NOMO-1 treated with dmso at 0.1 percent for 144 hours (cell line): ENCODE measurements around the gene MIDN.
"Not testable (repeated sequence)": the region's sequence is repeated elsewhere in the genome, so short reads cannot be mapped to it uniquely, and the experiment has no call there.

ENCODE experiments used
- DNase-seq: peaks from one replicate; lab custom pipeline; 2025; ENCODE audit not compliant: unreplicated experiment; lab: John Stamatoyannopoulos, UW

Gene MIDN

DNA sequence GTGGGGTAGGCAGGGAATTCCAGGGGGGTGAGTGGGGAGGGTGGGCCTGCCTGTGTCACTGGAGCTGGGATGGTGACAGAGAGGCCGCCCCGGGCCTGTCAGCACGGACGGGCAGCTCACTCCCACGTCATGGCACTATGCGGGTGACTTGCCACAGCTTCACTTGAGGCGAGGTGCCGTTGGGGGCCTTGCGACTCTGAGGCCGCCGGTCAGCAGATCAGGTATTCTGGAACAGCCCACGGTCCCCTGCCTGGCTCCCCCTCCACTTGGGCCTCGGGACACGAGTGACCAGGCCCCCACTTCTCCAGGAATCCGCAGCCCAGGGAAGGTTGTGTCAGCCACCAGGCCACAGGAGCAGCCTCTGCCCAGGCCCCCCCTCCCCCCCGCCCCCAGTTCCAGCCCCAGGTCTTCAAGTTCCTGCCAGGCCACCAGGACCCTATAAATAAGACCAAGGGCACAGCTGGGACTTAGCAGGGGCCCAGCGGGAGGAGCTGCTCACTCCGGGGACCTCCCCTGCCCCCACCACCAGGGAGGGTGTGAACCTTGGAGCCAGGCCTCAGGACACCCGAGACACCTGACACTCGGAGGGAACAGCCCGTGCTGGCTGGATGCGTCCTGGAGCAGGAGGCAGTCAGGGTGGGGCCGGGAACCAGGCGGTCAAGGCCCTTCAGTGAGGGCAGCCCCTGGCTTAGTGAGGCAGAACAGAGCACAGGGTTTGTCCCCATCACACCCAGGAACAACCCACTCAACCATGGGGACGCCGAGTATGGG is 2.7 kb upstream of the MIDN start:
- DNase-seq = no peak

DNA sequence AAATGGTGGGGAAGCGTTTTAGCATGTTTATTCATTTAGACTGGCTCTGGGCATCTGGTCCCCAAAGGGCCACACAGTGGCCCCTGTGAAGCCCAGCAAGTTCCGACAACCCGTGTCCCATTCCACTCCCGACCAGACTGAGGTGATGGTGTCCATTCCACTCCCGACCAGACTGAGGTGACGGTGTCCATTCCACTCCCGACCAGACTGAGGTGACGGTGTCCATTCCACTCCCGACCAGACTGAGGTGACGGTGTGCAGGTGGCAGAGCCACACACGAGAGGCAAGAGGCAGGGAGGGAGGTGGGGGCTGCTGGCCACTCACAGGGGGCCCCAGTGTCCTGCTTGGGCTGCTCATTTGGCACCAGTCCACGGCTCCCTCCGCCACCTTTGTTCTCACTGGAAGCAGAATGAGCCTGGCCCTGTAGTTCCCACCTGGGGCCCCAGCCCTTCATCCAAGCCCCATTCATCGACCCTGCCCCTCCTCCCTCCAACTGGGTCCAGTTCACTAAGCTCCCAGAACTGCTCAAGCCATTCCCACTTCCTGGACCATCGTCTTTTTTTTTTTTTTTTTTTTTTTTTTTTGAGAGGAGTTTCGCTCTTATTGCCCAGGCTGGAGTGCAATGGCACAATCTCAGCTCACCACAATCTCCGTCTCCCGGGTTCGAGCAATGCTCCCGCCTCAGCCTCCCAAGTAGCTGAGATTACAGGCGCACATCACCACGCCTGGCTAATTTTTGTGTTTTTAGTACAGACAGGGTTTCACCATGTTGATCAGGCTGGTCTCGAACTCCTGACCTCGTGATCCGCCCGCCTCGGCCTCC is 1.9 kb upstream of the MIDN start:
- DNase-seq = not testable (repeated sequence)

DNA sequence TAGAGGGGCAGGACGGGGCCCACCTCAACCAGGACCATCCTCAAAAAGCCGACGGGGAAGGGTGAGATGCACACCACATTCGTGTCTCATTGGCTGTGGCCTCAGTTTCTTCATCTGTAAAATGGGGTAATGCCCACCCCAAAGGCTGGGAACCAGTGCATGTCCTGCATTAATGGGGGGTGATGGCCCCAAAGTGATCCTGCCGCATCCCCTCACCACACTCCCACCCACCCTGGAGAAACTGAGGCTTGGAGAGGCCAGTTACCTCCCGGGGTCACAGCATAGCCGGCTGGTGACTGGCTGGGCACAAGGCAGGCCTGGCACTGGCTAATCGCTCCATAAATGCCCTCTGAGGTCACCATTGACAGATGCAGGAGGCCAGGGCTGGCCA is 640 bp upstream of the MIDN start:
- DNase-seq = no peak

DNA sequence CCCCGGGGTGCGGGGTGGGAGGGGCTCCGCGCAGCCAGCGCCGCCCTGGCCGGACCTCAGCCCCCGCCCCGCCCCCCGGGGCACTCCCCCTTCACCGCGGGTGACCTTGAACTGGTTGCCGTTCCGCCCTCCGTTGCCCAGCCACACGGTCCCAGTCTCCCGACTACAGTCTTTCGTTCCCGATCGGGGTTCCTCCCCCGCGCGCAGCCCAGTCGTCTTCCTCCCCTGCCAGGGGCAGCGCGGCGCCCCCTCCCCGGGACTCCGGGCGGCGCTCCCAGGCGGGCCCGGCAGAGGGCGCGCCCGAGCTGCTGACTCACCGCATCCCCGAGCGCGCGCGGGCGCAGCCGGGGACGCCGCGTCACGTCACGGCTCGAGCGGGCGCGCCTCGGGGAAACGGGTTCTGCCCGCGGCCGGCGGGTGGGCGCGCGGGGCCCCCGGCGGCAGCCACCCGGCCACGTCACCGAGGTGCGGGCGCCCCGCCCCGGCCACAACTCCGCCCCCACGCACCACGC is 459 bp downstream of the MIDN start:
- peak; percentile 82 for DNase-seq

DNA sequence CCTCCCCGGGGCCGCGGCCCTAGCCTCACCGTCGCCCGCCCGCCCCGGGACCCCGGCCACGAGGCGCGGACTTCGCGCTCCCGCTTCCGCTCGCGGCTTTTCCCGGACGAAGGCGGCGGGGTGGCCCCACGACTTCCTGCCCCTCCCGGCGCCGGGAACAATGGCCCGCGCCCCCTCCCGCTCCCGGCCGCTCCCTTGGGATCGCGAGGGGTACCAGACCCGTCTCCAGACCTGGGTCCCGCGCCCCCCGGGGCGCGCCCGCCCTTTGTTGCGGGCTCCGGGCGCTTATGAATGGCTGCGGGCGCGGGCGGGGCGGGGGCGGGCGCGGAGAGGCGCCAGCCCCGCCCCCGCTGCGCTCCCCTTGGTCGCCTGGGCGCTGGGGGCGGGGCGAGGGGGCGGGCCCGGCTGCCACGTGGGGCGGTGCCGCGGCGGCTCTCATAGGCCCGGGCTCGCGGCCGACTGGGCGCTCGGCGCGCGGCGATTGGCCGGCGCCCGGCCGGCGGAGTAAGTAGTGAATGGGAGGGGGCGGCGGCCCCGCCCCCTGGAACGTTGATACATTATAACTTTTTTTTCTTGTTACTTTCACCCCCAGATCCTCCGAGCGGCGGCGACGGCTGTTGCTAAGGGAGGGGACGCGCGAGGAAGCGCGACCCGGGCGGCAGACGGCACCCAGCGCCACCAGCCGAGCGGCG is 1.1 kb downstream of the MIDN start:
- DNase-seq = peak; percentile 88

DNA sequence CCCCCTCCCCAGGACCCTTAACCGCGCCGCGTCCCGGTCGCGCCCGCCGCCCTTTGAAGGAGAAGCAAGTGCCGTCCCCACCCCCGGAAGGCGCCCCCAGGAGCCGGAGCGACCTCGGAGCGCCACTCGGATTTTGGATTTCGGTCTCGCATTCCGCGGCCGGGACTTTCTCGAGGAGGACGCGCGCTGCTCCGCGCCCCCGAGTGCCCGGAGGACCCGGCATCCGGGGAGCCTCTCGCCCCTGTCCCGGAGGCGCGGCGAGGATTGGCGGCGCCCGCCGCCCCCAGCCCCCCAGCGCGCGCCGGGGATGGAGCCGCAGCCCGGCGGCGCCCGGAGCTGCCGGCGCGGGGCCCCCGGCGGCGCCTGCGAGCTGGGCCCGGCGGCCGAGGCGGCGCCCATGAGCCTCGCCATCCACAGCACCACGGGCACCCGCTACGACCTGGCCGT is 1.6 kb downstream of the MIDN start:
- DNase-seq = no peak

DNA sequence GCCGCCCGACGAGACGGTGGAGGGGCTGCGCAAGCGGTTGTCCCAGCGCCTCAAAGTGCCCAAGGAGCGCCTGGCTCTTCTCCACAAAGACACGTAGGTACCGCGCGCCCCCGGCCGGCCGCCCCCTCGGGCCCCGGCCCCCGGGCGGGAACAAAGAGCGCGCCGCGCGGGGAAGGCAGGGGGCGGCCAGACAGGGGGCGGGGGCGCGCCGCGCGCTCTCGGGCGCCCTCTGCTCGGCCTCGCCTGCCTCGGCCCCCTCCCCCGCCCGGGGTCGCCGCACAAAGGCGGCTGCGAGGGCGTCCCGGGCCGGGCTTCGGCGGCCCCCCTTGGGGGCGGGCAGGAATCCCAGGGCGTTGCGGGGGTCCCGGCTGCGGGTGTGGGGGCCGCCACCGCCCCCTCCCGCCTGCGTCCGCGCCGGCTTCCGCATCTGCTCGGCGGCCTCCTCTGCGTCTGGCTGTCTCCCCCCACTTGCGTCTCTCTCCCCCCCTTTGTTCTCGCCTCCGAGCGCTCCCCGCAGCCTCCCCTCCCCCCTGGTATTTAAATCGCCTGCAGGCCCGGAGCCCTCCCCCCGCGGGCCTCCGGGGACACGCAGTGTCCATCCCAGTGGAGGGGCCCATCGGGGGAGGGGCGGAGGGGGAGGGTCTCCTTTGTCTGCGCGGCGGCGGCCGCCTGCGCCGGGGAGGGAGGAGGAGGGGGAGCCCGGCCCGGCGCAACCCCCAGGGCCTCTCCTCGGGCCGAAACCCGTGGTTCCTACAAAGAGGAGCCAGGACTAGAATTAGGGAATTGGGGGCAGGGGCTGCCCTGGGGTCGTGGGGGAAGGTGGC is 2.3 kb downstream of the MIDN start:
- peak; percentile 50 for DNase-seq

DNA sequence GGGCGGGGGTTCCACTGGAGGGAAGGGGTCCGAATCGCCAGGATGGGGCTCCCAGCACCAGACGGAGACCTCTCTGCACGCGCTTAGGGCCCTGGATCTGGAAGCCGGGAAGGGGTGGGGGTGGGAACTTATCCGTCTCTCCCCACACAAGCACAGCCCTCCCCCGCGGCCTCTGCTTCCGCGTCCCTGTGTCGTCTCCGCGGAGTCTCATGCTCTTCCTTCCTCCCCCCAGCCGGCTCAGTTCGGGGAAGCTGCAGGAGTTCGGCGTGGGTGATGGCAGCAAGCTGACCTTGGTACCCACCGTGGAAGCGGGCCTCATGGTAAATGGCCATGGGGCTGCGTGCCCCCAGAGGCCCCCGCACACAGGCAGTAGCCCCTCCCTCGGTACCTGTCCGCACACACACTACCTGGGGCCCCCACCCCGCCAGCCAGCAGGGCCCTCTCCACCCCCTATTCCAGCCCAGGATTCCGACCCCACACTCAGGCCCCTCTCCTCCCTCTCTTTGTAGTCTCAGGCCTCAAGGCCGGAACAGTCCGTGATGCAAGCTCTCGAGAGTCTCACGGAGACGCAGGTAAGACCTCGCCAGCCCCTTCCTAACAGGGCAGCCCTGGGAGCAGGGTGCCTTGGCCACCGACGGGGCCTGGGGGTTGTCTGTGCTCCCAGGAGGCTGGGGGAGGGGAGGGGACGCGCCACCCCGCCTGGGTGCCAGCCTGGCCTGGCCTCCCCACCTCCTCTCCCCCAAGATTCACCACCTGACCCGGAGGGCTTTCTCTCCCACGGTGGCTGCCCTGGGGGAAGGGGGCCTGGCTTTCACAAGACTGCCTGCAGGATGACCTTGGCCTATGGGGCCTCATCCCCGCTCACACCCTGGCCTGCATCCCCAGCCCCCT is 3.2 kb downstream of the MIDN start:
- DNase-seq = peak; percentile 83

DNA sequence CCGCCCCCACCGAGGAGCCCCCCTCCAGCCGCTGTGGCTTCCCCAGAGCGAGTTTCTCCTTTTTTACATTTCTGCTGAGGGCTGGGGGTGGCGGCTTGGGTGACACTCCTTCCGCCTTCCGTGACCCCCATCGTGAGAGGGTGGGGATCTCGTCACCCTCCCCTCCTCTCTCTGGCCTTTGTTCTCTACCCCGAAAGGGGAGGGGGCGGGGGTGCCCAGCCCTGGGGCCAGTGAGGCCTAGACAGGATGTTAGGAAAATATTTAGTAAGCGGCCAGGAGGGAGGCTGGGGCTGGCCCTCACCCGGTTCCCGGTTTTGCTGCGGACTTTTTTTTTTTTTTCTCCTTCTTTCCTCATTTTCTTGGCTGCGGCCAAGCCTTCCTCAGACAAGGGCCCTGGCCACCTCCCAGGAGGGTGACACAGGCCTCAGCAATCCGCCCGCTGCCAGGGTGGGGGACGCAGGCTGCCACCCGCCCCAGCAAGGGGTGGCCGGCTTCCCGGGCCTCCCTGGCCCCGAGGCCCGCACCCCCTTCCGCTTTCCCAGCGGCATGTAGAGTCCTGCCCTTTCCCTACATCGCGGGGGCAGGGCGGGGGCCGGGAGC is 3.9 kb downstream of the MIDN start:
- DNase-seq = peak; percentile 95

DNA sequence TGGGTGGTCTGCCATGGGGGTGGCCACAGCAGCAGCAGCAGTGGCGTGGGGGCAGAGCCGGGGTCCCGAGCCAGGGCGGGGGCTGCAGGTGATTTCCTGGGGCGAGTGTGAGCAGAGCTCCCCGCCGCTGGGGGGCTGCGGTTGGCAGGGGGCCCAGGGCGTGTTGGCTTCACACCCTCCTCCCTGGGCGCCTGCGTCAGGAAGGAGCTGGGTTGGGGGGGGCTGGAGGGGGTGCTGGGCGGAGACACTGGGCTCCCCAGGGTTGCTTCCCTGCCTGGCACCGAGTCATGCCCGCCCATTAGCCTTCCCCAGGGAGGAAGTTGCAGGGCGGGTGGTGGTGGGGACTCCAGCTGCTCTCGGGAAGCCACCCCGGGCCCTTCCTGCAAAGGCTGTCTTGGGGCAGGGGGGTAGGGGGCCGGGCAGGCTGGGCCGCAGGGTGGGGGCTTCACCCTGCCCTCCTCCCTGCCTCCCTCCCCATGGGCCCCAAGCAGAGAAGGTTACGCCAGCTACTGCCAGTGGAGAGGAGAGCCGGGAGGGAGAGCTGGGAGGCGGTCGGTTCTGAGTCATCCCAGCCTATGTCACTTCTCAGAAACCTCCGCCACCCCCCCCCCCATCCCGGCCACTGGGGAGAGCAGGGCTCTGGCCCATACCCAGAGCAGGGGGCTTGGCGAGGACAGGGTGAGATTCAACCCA is 4.6 kb downstream of the MIDN start:
- DNase-seq = peak; percentile 96

DNA sequence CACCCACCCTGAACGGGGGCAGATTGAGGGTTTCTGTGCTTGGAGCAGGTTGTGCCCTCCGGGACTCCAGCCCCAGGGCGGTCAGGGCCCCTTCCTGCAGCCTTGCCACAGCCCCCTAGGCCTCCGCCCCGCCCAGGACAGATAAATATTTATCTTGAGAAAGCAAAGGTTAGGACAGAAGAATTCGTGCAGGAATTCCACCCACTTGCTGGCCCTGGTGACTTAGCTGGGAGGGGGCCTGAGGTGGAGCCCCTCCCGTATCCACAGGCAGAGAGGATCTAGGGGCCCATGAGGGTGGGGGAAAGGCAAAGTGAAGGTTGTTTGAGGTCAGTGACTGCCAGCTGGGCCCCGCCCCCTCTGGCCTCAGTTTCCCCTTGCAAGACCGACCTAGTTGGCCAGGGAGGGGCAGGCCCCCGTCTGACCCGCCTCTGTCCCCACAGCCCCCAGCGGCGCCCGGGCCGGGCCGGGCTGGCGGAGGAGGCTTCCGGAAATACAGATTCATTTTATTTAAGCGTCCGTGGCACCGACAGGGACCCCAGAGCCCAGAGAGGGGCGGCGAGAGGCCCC is 5.2 kb downstream of the MIDN start:
- DNase-seq = no peak

DNA sequence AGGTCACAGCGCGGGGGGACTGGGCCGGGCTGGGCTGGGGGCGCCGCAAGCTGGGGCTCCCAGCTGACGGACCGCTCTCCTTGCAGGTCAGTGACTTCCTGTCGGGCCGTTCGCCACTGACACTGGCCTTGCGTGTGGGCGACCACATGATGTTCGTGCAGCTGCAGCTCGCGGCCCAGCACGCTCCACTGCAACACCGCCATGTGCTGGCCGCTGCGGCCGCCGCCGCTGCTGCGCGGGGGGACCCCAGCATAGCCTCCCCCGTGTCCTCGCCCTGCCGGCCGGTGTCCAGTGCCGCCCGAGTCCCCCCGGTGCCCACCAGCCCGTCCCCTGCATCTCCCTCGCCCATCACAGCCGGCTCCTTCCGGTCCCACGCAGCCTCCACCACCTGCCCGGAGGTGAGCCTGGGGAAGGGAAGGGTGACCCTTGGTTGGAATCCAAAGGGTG is 5.7 kb downstream of the MIDN start:
- DNase-seq = no peak

DNA sequence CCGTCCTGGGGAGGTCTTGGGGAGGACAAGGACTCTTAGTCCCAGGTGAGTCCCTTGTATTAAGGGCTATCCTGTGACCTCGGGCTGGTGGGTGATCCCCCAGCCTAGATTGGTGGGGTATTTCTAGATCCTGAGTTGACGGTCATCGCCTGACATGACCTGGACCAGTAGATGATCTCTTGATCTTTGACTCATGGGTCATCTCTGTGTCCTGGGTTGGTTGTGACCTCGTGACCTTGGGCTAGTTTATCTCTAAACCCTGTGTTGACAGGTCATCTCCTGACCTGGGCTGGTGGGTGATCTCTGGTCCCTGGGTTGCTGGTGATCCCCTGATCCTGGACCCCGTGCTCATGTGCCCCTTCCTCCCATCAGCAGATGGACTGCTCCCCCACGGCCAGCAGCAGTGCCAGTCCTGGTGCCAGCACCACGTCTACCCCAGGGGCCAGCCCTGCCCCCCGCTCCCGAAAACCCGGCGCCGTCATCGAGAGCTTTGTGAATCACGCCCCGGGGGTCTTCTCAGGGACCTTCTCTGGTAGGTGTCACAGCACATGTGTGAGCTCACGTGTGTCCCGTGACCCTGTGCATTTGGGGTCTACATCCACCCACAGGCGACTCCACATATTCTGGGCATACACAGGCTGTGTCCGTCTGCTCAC is 6.3 kb downstream of the MIDN start:
- DNase-seq = no peak

DNA sequence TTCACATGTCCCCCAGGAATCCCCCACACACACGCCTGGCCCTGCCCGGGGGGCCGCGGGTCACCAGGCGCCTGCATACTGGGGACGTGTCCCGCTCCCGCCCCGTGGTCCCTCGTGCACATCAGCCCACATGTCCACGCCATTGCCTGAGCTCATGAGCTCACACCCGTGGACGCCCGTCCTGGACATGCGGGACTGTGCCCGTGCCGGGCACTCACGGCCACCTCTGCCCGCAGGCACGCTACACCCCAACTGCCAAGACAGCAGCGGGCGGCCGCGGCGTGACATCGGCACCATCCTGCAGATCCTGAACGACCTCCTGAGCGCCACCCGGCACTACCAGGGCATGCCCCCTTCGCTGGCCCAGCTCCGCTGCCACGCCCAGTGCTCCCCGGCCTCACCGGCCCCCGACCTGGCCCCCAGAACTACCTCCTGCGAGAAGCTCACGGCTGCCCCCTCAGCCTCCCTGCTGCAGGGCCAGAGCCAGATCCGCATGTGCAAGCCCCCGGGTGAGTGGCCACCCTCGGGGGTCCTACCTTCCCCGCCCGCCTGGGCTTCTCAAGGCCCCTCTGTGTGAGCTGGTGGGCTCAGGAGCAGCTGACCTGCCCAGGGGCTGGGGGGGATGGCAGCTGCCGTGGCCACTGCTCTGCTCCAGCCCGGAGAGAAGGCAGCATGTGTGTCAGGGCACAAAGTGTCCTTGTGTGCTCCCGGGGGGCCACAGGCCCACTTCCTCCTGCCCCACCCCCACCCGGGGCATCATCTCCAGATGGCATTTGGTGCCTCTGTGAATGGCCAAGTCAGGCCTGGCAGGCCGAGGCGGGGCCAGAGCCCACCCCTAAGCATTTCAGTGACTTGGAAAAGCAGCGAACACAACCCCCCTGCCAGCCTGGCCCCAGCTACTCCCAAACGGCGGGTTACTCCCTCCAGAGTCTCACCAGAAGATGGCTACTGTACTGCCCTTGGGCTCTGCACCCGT is 7.1 kb downstream of the MIDN start:
- DNase-seq = no peak

DNA sequence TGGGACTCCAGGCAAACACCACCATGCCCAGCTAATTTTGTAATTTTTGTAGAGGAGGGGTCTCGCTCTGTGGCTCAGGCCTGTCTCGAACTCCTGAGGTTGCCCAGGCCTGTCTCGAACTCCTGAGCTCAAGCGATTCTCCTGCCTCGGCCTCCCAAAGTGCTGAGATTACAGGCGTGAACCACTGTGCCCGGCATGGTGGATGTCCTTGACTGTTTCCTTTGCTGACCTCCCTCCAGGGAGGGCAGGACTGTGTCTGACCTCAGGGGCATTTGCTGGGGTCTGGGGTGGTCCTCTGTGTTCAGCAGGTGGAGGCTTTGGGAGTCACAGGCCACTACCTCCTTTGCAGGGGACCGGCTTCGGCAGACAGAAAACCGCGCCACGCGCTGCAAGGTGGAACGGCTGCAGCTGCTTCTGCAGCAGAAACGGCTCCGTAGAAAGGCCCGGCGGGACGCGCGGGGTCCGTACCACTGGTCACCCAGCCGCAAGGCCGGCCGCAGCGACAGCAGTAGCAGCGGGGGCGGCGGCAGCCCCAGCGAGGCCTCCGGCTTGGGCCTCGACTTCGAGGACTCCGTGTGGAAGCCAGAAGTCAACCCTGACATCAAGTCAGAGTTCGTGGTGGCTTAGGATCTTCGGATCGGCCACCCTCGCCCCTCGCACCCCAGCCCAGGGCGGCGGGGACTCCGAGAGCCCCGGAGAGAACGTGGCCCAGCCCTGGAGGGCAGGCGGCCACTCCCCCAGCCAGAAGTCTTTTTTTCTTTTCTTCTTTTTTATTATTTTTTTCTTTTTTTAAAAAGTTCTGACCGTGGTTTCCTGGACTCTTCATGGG is 8.5 kb downstream of the MIDN start:
- DNase-seq = no peak
